Smooth muscle cell of bladder (primary cell): ENCODE results near the gene STYXL1. TPM values are rescaled to one million over a fixed set of nuclear protein-coding genes. Genes with fewer than 3 reads are reported as not detected.

ENCODE experiments used
- total RNA-seq: library from RNA; depleted of rRNA; stranded (reverse); fragments of >200 nt; gene quantifications from 2 replicates; pipeline ENCODE4 v1.2.3, GENCODE V29; 2014

The STYXL1 gene
- total RNA-seq, result 56.9 and 65.8 TPM in 2 replicates

GRCh38 chr7:76047811-76048667, at the start of gene STYXL1, which contains the start of gene MDH2:
STYXL1 (minus strand) TSS chr7:76048000; CDS start chr7:76030523, 17,477 bp downstream.
MDH2 (plus strand) TSS chr7:76048106; CDS start chr7:76048161, 55 bp downstream.

GRCh38 chr7:75994388-75995051, 53.3 kb downstream of the STYXL1 start, which contains the start of gene TMEM120A:
TMEM120A (minus strand) TSS chr7:75994595; CDS start chr7:75994570, 25 bp downstream.

Other genes starting within 250 kb of the STYXL1 start
- gene CCL24, start 234.2 kb downstream of the STYXL1 start, total RNA-seq, result 0.28 TPM in 1 of 2 replicates, not detected in the other
- 19.5 and 30.2 TPM in 2 replicates for gene RHBDD2, start 169.0 kb downstream of the STYXL1 start, total RNA-seq
- gene POR, start 132.8 kb downstream of the STYXL1 start, total RNA-seq, result 88.9 and 117 TPM in 2 replicates
- 35.7 and 38.6 TPM in 2 replicates for gene TMEM120A, start 53.4 kb downstream of the STYXL1 start, total RNA-seq
- 51.0 and 62.3 TPM in 2 replicates for gene MDH2, start 106 bp upstream of the STYXL1 start, total RNA-seq
- gene SRRM3, start 153.9 kb upstream of the STYXL1 start, total RNA-seq, result 1.1 and 2.0 TPM in 2 replicates